HG03060 (cell line): ENCODE measurements around the gene TCF25.

Experiments used
- ATAC-seq: cut with Tn5 transposase; IDR thresholded peaks from one replicate; pipeline ENCODE4 v1.9.1; 2021; ENCODE audit warnings: low read depth, moderate number of reproducible peaks; ENCODE audit not compliant: unreplicated experiment

The TCF25 gene

GRCh38 chr16:89844739-89845339 lies 28.6 kb upstream of the TCF25 start:
- ATAC-seq, result no peak

GRCh38 chr16:89845417-89845816 lies 28.0 kb upstream of the TCF25 start:
- ATAC-seq, result no peak

GRCh38 chr16:89847051-89847939 lies 26.1 kb upstream of the TCF25 start:
- ATAC-seq, result no peak

- no peak for ATAC-seq
These were observed 25.5 kb upstream of the TCF25 start for GRCh38 chr16:89847940-89848297.

- no peak for ATAC-seq
These were observed 24.4 kb upstream of the TCF25 start for GRCh38 chr16:89848974-89849373.

GRCh38 chr16:89853306-89853993 lies 19.9 kb upstream of the TCF25 start:
- ATAC-seq, result no peak

- no peak for ATAC-seq
These were observed 18.0 kb upstream of the TCF25 start for GRCh38 chr16:89855301-89855945.

- ATAC-seq, result no peak
These were observed 17.4 kb upstream of the TCF25 start for GRCh38 chr16:89855986-89856385.

- ATAC-seq, result no peak
These were observed 14.3 kb upstream of the TCF25 start for GRCh38 chr16:89858973-89859614.

- no peak for ATAC-seq
These were observed 13.8 kb upstream of the TCF25 start for GRCh38 chr16:89859615-89860007.

GRCh38 chr16:89860747-89861304 lies 12.6 kb upstream of the TCF25 start:
- ATAC-seq, result no peak

GRCh38 chr16:89861648-89862047 lies 11.7 kb upstream of the TCF25 start:
- no peak for ATAC-seq

- no peak for ATAC-seq
These were observed 10.7 kb upstream of the TCF25 start for GRCh38 chr16:89862732-89863131.

GRCh38 chr16:89863741-89864526 lies 9.5 kb upstream of the TCF25 start:
- no peak for ATAC-seq

- no peak for ATAC-seq
These were observed 8.9 kb upstream of the TCF25 start for GRCh38 chr16:89864527-89864820.

GRCh38 chr16:89867918-89868317 lies 5.5 kb upstream of the TCF25 start:
- no peak for ATAC-seq

GRCh38 chr16:89869911-89870310 lies 3.5 kb upstream of the TCF25 start:
- ATAC-seq, result no peak

GRCh38 chr16:89870440-89870839 lies 3.0 kb upstream of the TCF25 start:
- ATAC-seq, result no peak

- ATAC-seq, result no peak
These were observed 1.5 kb upstream of the TCF25 start for GRCh38 chr16:89871895-89872294.
